Endothelial cell of umbilical vein (primary cell): ENCODE measurements around the gene ZNF519. TPM values are rescaled to one million over a fixed set of nuclear protein-coding genes. Genes with fewer than 3 reads are reported as not detected.

Experiments used
- BruUV-seq: library from RNA; stranded (reverse); fragments of 400-500 nt; replicated peaks from 2 replicates; lab custom pipeline; 2021; lab: Mats Ljungman, UMichigan
- CTCF ChIA-PET: fragments of 300-600, 350-600 bp; sonication (Branson Sonifier 250); formaldehyde crosslinking; loops from one replicate; lab custom pipeline; 2021; ENCODE audit warnings: antibody characterized with exemption, inconsistent platforms; lab: Charles Lee
- POLR2A ChIA-PET: fragments of 300-600, 350-600 bp; sonication (Branson Sonifier 250); formaldehyde crosslinking; loops from one replicate; lab custom pipeline; 2021; ENCODE audit warnings: antibody characterized with exemption, inconsistent platforms; lab: Charles Lee
- DNase-seq: peaks from one replicate; pipeline ENCODE4 v3.0.0-alpha.2; 2011; ENCODE audit warnings: low read depth, low spot score
- FAIRE-seq: peaks from 2 replicates; lab custom pipeline; 2011; peaks lifted over from hg19 to GRCh38; lab: Jason Lieb, UNC
- H2AFZ ChIP-seq: 2 replicates; pipeline ENCODE4 v1.6.0; 2012; ENCODE audit warnings: low read depth, low read length, control low read depth, inconsistent platforms
- H3K27ac ChIP-seq: 2 replicates; pipeline ENCODE4 v1.5.1; 2011; ENCODE audit warnings: low read depth, mild to moderate bottlenecking, control low read depth, low read length, moderate library complexity; ENCODE audit not compliant: insufficient read depth
- H3K27me3 ChIP-seq, 2 experiments: 2 replicates each; pipeline versions ENCODE4 v1.6.0 to v1.6.1; 2011; ENCODE audit warnings: low read length in 2 of 2, mixed read lengths in 1 of 2; ENCODE audit not compliant: control insufficient read depth in 2 of 2, insufficient read depth in 2 of 2
- H3K36me3 ChIP-seq, 2 experiments: 2 replicates in 1 of 2; 3 replicates in 1 of 2; pipeline ENCODE4 v1.5.1; 2011; ENCODE audit warnings: low read length in 2 of 2, mild to moderate bottlenecking in 1 of 2, moderate library complexity in 1 of 2; ENCODE audit not compliant: control insufficient read depth in 2 of 2, insufficient read depth in 2 of 2; ENCODE audit errors: extremely low read depth in 1 of 2
- H3K4me1 ChIP-seq: 3 replicates; pipeline ENCODE4 v1.5.1; 2011; ENCODE audit warnings: mild to moderate bottlenecking, low read length; ENCODE audit not compliant: control insufficient read depth, insufficient read depth; ENCODE audit errors: extremely low read depth
- H3K4me2 ChIP-seq: 2 replicates; pipeline ENCODE4 v1.6.1; 2011; ENCODE audit warnings: low read length, control low read depth, mixed read lengths; ENCODE audit not compliant: insufficient read depth
- H3K4me3 ChIP-seq, 3 experiments: fragments of 200-600 bp in 1 of 3; sonication (generic), shearing (Covaris generic) in 1 of 3; replicated peaks in 1 of 3; 2 replicates each; pipeline ENCODE4 v1.5.1; 2011 to 2016; ENCODE audit warnings: control low read depth in 3 of 3, low read length in 3 of 3, mild to moderate bottlenecking in 2 of 3, inconsistent platforms in 1 of 3, low read depth in 1 of 3, moderate library complexity in 1 of 3; ENCODE audit not compliant: insufficient read depth in 1 of 3
- H3K79me2 ChIP-seq: 2 replicates; pipeline ENCODE4 v1.6.0; 2012; ENCODE audit warnings: low read length, inconsistent platforms; ENCODE audit not compliant: control insufficient read depth, insufficient read depth
- H3K9ac ChIP-seq: replicated peaks from 2 replicates; pipeline ENCODE3; 2011; ENCODE audit warnings: low read length, control low read depth; ENCODE audit not compliant: insufficient read depth; ENCODE audit errors: extremely low read depth
- H3K9me1 ChIP-seq: replicated peaks from 3 replicates; pipeline ENCODE4 v1.6.0; 2011; ENCODE audit warnings: mild to moderate bottlenecking, low read length; ENCODE audit not compliant: control insufficient read depth, insufficient read depth; ENCODE audit errors: extremely low read depth
- H3K9me3 ChIP-seq: replicated peaks from 2 replicates; pipeline ENCODE4 v1.5.1; 2012; ENCODE audit warnings: low read length, inconsistent platforms; ENCODE audit not compliant: control insufficient read depth, insufficient read depth
- H4K20me1 ChIP-seq: replicated peaks from 2 replicates; pipeline ENCODE3; 2011; ENCODE audit warnings: mild to moderate bottlenecking, low read length; ENCODE audit not compliant: control insufficient read depth, insufficient read depth; ENCODE audit errors: extremely low read depth
- EZH2 ChIP-seq: IDR thresholded peaks from 2 replicates; pipeline ENCODE4 v1.6.1; 2012; ENCODE audit warnings: borderline replicate concordance, low read depth, mild to moderate bottlenecking, moderate library complexity, low read length, inconsistent platforms; ENCODE audit not compliant: severe bottlenecking
- FOS ChIP-seq: IDR thresholded peaks from 2 replicates; pipeline ENCODE4 v1.6.1; 2011; ENCODE audit warnings: mild to moderate bottlenecking, low read length, moderate library complexity, borderline replicate concordance; ENCODE audit not compliant: insufficient read depth
- GATA2 ChIP-seq: IDR thresholded peaks from 2 replicates; pipeline ENCODE4 v1.7.0; 2011; ENCODE audit warnings: low read depth, mild to moderate bottlenecking, moderate library complexity, mixed read lengths, low read length; ENCODE audit not compliant: insufficient read length, insufficient read depth
- POLR2AphosphoS5 ChIP-seq: IDR thresholded peaks from 2 replicates; pipeline ENCODE4 v1.6.1; 2012; ENCODE audit warnings: low read depth, mild to moderate bottlenecking, control low read depth, low read length, moderate library complexity; ENCODE audit not compliant: insufficient read depth
- dilution Hi-C: fragments of 300-500 bp; cut with MboI; formaldehyde crosslinking; loops from one replicate; pipeline ENCODE4 v1.15.0; 2019; ENCODE audit warnings: low sequenced_read_pairs; ENCODE audit not compliant: extremely low pct_ligation_motif_present
- intact Hi-C: fragments of 100-400 bp; cut with micrococcal nuclease; formaldehyde crosslinking; loops from one replicate; pipeline ENCODE4 v1.10.0; 2022
- polyA plus RNA-seq, 4 experiments: library from polyadenylated mRNA; depleted of rRNA in 3 of 4; stranded (reverse) in 3 of 4; unstranded in 1 of 4; fragments of >200 nt; gene quantifications; 2 replicates each; pipeline versions ENCODE4 v1.2.1 to v1.2.3, GENCODE V29; 2011 to 2012; ENCODE audit warnings: missing spikeins in 1 of 4
- total RNA-seq: library from RNA; stranded (reverse); gene quantifications from 2 replicates; pipeline ENCODE4 v1.2.3, GENCODE V29; 2021
- TF ChIP-seq, protein P1 (sequence below), 2 donors: IDR thresholded peaks; 1 replicate in 1 of 2; 2 replicates in 1 of 2; pipeline ENCODE4 v1.5.1; 2011; ENCODE audit warnings: low read length in 2 of 2, mild to moderate bottlenecking in 2 of 2, moderate library complexity in 2 of 2, control low read depth in 1 of 2, inconsistent platforms in 1 of 2, low read depth in 1 of 2; ENCODE audit not compliant: insufficient read depth in 1 of 2; ENCODE audit errors: extremely low read depth in 1 of 2

The ZNF519 gene
- total and polyA plus RNA-seq, 2 donors (not counting 3 experiments of a cell fraction or from before 2014, with no cell fraction given) = 2.1 to 7.1 TPM

DNA sequence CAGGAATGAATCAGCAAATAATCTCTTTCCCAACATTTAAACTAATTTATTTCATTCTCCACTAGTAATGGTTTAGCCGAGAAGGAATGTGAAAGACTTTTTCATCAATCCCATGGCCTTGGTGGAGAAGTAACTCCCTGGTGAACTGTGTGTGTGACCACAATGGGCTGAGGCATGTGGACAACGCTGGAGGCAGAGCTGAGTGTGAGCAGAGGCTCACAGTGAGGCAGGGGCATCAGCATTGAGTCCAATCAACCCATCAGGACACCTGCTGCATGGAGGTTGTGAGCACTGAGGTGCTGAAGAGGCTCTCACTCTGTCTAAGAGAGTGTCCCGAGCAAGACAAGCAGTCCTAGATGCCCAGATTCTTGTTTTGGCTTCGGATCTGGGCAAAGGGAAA lies 78.6 kb downstream of the ZNF519 start:
- ChIA-PET POLR2A (no interaction called here), CTCF (no interaction called here)
- H3K9me3 ChIP-seq = peaks cover 9% of the 10 kb centered on the region
- H3K9me1 ChIP-seq = no peaks in the 10 kb centered on the region
- intact Hi-C loops (no loop called here), dilution Hi-C loops (no loop called here)
- H3K4me1 ChIP-seq = no peaks in the 10 kb centered on the region
- no peak overlapping the region for H3K9ac ChIP-seq
- no TSS peak for BruUV-seq
- TF ChIP-seq POLR2AphosphoS5 (no peak), FOS (no peak), GATA2 (no peak), EZH2 (no peak)
- TF ChIP-seq, protein P1, sequence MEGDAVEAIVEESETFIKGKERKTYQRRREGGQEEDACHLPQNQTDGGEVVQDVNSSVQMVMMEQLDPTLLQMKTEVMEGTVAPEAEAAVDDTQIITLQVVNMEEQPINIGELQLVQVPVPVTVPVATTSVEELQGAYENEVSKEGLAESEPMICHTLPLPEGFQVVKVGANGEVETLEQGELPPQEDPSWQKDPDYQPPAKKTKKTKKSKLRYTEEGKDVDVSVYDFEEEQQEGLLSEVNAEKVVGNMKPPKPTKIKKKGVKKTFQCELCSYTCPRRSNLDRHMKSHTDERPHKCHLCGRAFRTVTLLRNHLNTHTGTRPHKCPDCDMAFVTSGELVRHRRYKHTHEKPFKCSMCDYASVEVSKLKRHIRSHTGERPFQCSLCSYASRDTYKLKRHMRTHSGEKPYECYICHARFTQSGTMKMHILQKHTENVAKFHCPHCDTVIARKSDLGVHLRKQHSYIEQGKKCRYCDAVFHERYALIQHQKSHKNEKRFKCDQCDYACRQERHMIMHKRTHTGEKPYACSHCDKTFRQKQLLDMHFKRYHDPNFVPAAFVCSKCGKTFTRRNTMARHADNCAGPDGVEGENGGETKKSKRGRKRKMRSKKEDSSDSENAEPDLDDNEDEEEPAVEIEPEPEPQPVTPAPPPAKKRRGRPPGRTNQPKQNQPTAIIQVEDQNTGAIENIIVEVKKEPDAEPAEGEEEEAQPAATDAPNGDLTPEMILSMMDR (IDR thresholded peaks at IDR 0.05; ENCODE audit: extremely low read depth in 1 of 2, insufficient read depth in 1 of 2, low read depth in 1 of 2, low read length in 2 of 2) = no peak
- no peak overlapping the region for H3K27ac ChIP-seq
- DNase-seq (no peak), FAIRE-seq (no peak)
- no peak overlapping the region for H2AFZ ChIP-seq
- no peak overlapping the region for H3K4me3 ChIP-seq
- H3K4me2 ChIP-seq = no peak overlapping the region
- no peaks in the 10 kb centered on the region for H3K27me3 ChIP-seq
- H4K20me1 ChIP-seq = no peaks in the 10 kb centered on the region
- no peaks in the 10 kb centered on the region for H3K79me2 ChIP-seq
- no peaks in the 10 kb centered on the region for H3K36me3 ChIP-seq

Other genes with a start within 250 kb of the ZNF519 start
- gene MC2R, start 216.9 kb downstream of the ZNF519 start, total RNA-seq = not detected in 2 replicates
- gene MC2R, start 216.9 kb downstream of the ZNF519 start, polyA plus RNA-seq = not detected in 2 replicates